H9 (cell line): Measurements from ENCODE around the gene B4GALT6. TPM values are rescaled to one million over a fixed set of nuclear protein-coding genes. Genes with fewer than 3 reads are reported as not detected.
A peak's percentile ranks its signal among the peaks of the same experiment; 100 is the strongest.

ENCODE experiments used
- DNase-seq: peaks from one replicate; pipeline ENCODE4 v3.0.0-alpha.2; 2017
- H2AFZ ChIP-seq: one replicate; pipeline ENCODE4 v1.6.1; 2013; ENCODE audit warnings: mild to moderate bottlenecking, low read length, control low read depth, moderate library complexity
- H2AK5ac ChIP-seq: 2 replicates; pipeline ENCODE4 v1.6.1; 2013; ENCODE audit warnings: low read length, control low read depth, mixed read lengths; ENCODE audit not compliant: insufficient read length
- H2BK120ac ChIP-seq: one replicate; pipeline ENCODE4 v1.6.1; 2013; ENCODE audit warnings: low read depth, mild to moderate bottlenecking, low read length, control low read depth, inconsistent platforms; ENCODE audit not compliant: poor library complexity, severe bottlenecking
- H2BK12ac ChIP-seq: 2 replicates; pipeline ENCODE4 v1.6.1; 2013; ENCODE audit warnings: low read length, control low read depth, mixed read lengths, low read depth; ENCODE audit not compliant: insufficient read length
- H2BK15ac ChIP-seq: 2 replicates; pipeline ENCODE4 v1.6.1; 2013; ENCODE audit warnings: low read depth, low read length, control low read depth
- H2BK20ac ChIP-seq: one replicate; pipeline ENCODE4 v1.6.1; 2013; ENCODE audit warnings: low read depth, mild to moderate bottlenecking, low read length, control low read depth, inconsistent platforms; ENCODE audit not compliant: poor library complexity, severe bottlenecking
- H2BK5ac ChIP-seq: 2 replicates; pipeline ENCODE4 v1.6.1; 2013; ENCODE audit warnings: low read length, control low read depth, mixed read lengths; ENCODE audit not compliant: insufficient read length
- H3K14ac ChIP-seq: 2 replicates; pipeline ENCODE4 v1.6.1; 2013; ENCODE audit warnings: low read length, control low read depth; ENCODE audit not compliant: insufficient read depth
- H3K18ac ChIP-seq: 2 replicates; pipeline ENCODE4 v1.6.1; 2013; ENCODE audit warnings: low read depth, mild to moderate bottlenecking, mixed read lengths, low read length, control low read depth; ENCODE audit not compliant: insufficient read length
- H3K23ac ChIP-seq: 2 replicates; pipeline ENCODE4 v1.6.1; 2013; ENCODE audit warnings: low read length, control low read depth, mixed read lengths, low read depth; ENCODE audit not compliant: insufficient read length
- H3K23me2 ChIP-seq: 2 replicates; pipeline ENCODE4 v1.6.1; 2013; ENCODE audit warnings: low read depth, mild to moderate bottlenecking, mixed read lengths, low read length, control low read depth; ENCODE audit not compliant: insufficient read length, poor library complexity, severe bottlenecking
- H3K27ac ChIP-seq: 2 replicates; pipeline ENCODE4 v1.5.1; 2013; ENCODE audit warnings: low read length, control low read depth, mixed read lengths, low read depth; ENCODE audit not compliant: insufficient read length
- H3K27me3 ChIP-seq: 2 replicates; pipeline ENCODE4 v1.6.1; 2013; ENCODE audit warnings: low read length, control low read depth, inconsistent platforms; ENCODE audit not compliant: insufficient read depth
- H3K4ac ChIP-seq: 2 replicates; pipeline ENCODE4 v1.6.1; 2013; ENCODE audit warnings: low read depth, mild to moderate bottlenecking, control low read depth, inconsistent platforms, low read length, moderate library complexity
- H3K4me1 ChIP-seq: 2 replicates; pipeline ENCODE4 v1.6.1; 2013; ENCODE audit warnings: low read length, control low read depth, inconsistent platforms; ENCODE audit not compliant: insufficient read depth
- H3K4me2 ChIP-seq: 2 replicates; pipeline ENCODE4 v1.6.1; 2013; ENCODE audit warnings: low read length, control low read depth, mixed read lengths; ENCODE audit not compliant: insufficient read length, insufficient read depth
- H3K56ac ChIP-seq: 2 replicates; pipeline ENCODE4 v1.6.1; 2013; ENCODE audit warnings: low read depth, mild to moderate bottlenecking, mixed read lengths, low read length, control low read depth; ENCODE audit not compliant: insufficient read length
- H3K79me1 ChIP-seq: 2 replicates; pipeline ENCODE4 v1.6.1; 2013; ENCODE audit warnings: low read depth, mild to moderate bottlenecking, moderate library complexity, low read length, control low read depth, inconsistent platforms; ENCODE audit not compliant: insufficient read depth, poor library complexity, severe bottlenecking
- H3K79me2 ChIP-seq: 2 replicates; pipeline ENCODE4 v1.6.1; 2013; ENCODE audit warnings: low read length, control low read depth, inconsistent platforms; ENCODE audit not compliant: insufficient read depth
- H3K9ac ChIP-seq: 2 replicates; pipeline ENCODE4 v1.6.1; 2013; ENCODE audit warnings: low read length, control low read depth, mixed read lengths; ENCODE audit not compliant: insufficient read length; ENCODE audit errors: extremely low read depth
- H3K9me3 ChIP-seq: one replicate; pipeline ENCODE4 v1.6.1; 2013; ENCODE audit warnings: low read depth, low read length, inconsistent platforms; ENCODE audit not compliant: control insufficient read depth
- H3T11ph ChIP-seq: one replicate; pipeline ENCODE4 v1.6.1; 2013; ENCODE audit warnings: mild to moderate bottlenecking, low read length, control low read depth, inconsistent platforms
- H4K20me1 ChIP-seq: one replicate; pipeline ENCODE4 v1.6.1; 2013; ENCODE audit not compliant: control insufficient read depth, insufficient read length, insufficient read depth
- H4K5ac ChIP-seq: 2 replicates; pipeline ENCODE4 v1.6.1; 2013; ENCODE audit warnings: low read depth, mild to moderate bottlenecking, mixed read lengths, low read length, control low read depth; ENCODE audit not compliant: insufficient read length
- H4K8ac ChIP-seq: replicated peaks from 2 replicates; pipeline ENCODE4 v1.6.1; 2013; ENCODE audit warnings: low read length, control low read depth, mixed read lengths, low read depth; ENCODE audit not compliant: insufficient read length
- H4K91ac ChIP-seq: 2 replicates; pipeline ENCODE4 v1.6.1; 2013; ENCODE audit warnings: low read depth, mild to moderate bottlenecking, moderate library complexity, mixed read lengths, low read length, control low read depth; ENCODE audit not compliant: insufficient read length
- H3K27ac Mint-ChIP-seq, 3 experiments: 2 replicates in 2 of 3; 3 replicates in 1 of 3; pipeline ENCODE4 v1.8.0; 2020 to 2021; ENCODE audit warnings: mixed read lengths in 3 of 3, mild to moderate bottlenecking in 1 of 3, moderate library complexity in 1 of 3
- H3K27me3 Mint-ChIP-seq: 2 replicates; pipeline ENCODE4 v1.8.0; 2021; ENCODE audit warnings: low read depth, mild to moderate bottlenecking, moderate library complexity, mixed read lengths
- H3K36me3 Mint-ChIP-seq, 3 experiments: 2 replicates in 2 of 3; 3 replicates in 1 of 3; pipeline ENCODE4 v1.8.0; 2020 to 2021; ENCODE audit warnings: low read depth in 3 of 3, mixed read lengths in 3 of 3; ENCODE audit not compliant: insufficient read depth in 1 of 3
- H3K4me1 Mint-ChIP-seq, 2 experiments: 2 replicates each; pipeline ENCODE4 v1.8.0; 2020; ENCODE audit warnings: mixed read lengths in 2 of 2
- H3K4me3 Mint-ChIP-seq, 2 experiments: 2 replicates in 1 of 2; 3 replicates in 1 of 2; pipeline ENCODE4 v1.8.0; 2020 to 2021; ENCODE audit warnings: mild to moderate bottlenecking in 2 of 2, mixed read lengths in 2 of 2, moderate library complexity in 1 of 2
- H3K9me3 Mint-ChIP-seq, 2 experiments: 2 replicates in 1 of 2; 3 replicates in 1 of 2; pipeline ENCODE4 v1.8.0; 2020; ENCODE audit warnings: mild to moderate bottlenecking in 2 of 2, mixed read lengths in 2 of 2, moderate library complexity in 1 of 2
- CTCF ChIP-seq: fragments of 200-600 bp; sonication (generic); conservative IDR thresholded peaks from 3 replicates; pipeline ENCODE4 v1.8.0; 2021; ENCODE audit warnings: antibody characterized with exemption, mild to moderate bottlenecking
- WGBS: extraction: QIAGEN DNeasy Blood & Tissue Kit; methylation state at CpG from one replicate; pipeline ENCODE4 v1.1.7; 2013; ENCODE audit warnings: missing lambda C conversion rate, low lambda C conversion rate, mixed read lengths; ENCODE audit not compliant: insufficient read length; ENCODE audit errors: extremely low coverage; 5-methylcytosine and 5-hydroxymethylcytosine counted together
- total RNA-seq: library from RNA; stranded (reverse); gene quantifications from 2 replicates; pipeline ENCODE4 v1.2.1, GENCODE V29; 2021

The B4GALT6 gene
- total RNA-seq, 1 experiment from 2014 or later = 34.1 TPM

DNA sequence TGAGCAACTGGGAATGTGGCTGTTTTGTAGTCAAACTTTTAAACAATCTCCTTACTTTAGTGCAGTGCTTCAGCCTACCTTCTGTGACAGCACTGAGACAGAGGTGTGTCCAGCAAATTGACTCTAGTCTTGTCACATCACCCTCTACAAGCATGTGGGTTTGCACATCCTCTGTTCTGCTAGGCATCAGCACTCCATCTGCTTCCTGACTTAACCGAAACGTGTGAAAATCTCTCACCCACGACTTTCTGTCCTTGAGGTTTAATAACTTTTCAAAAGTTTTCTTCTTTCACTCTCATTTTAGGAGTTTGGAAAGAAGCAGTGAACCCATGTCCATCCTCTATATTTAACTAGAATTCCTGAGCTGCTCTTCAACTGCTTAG is 50.1 kb downstream of the B4GALT6 start:
- peaks cover 0 to 2% of the 10 kb centered on the region in 2 experiments; a peak in 2 of 5 replicates for H3K9me3 Mint-ChIP-seq
- Histone ChIP-seq H3K4me2 (no peak overlapping the region), H2BK120ac (no peak overlapping the region), H3T11ph (no peak overlapping the region), H3K4me1 (no peaks in the 10 kb centered on the region), H3K79me1 (no peaks in the 10 kb centered on the region), H3K18ac (no peak overlapping the region), H2BK12ac (no peak overlapping the region), H4K5ac (no peak overlapping the region), H2AFZ (no peak overlapping the region), H3K4ac (no peak overlapping the region), H3K27ac (no peak overlapping the region), H3K23ac (no peak overlapping the region), H2AK5ac (no peak overlapping the region), H4K8ac (no peak overlapping the region), H3K9ac (no peak overlapping the region), H3K14ac (no peak overlapping the region), H3K23me2 (no peaks in the 10 kb centered on the region), H3K79me2 (no peaks in the 10 kb centered on the region), H4K20me1 (no peaks in the 10 kb centered on the region), H2BK15ac (no peak overlapping the region), H4K91ac (no peak overlapping the region), H3K56ac (no peak overlapping the region), H3K27me3 (no peaks in the 10 kb centered on the region), H2BK5ac (no peak overlapping the region), H3K9me3 (no peaks in the 10 kb centered on the region), H2BK20ac (no peak overlapping the region)
- H3K27me3 Mint-ChIP-seq = no peaks in the 10 kb centered on the region
- WGBS = no CpG with 5 or more reads among the region's 3 CpGs
- H3K4me1 Mint-ChIP-seq = no peaks in the 10 kb centered on the region; a peak in 1 of 4 replicates
- peak overlapping the region; percentile 34 to 67 (median 42); a peak in 2 of 7 replicates for H3K27ac Mint-ChIP-seq
- DNase-seq = no peak
- H3K4me3 Mint-ChIP-seq = no peak overlapping the region
- no peak for TF ChIP-seq CTCF
- peaks cover 26 to 47% (median 43%) of the 10 kb centered on the region in 3 experiments for H3K36me3 Mint-ChIP-seq
